NCI-H2227 treated with DMSO at 0.1 percent for 48 hours (cell line): ENCODE data around the gene GNG13.
"Not testable (repeated sequence)": the region's sequence is repeated elsewhere in the genome, so short reads cannot be mapped to it uniquely, and the experiment has no call there.

Source experiments
- DNase-seq: peaks from one replicate; lab custom pipeline; 2025; lab: John Stamatoyannopoulos, UW

Gene GNG13, protein sequence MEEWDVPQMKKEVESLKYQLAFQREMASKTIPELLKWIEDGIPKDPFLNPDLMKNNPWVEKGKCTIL

DNA sequence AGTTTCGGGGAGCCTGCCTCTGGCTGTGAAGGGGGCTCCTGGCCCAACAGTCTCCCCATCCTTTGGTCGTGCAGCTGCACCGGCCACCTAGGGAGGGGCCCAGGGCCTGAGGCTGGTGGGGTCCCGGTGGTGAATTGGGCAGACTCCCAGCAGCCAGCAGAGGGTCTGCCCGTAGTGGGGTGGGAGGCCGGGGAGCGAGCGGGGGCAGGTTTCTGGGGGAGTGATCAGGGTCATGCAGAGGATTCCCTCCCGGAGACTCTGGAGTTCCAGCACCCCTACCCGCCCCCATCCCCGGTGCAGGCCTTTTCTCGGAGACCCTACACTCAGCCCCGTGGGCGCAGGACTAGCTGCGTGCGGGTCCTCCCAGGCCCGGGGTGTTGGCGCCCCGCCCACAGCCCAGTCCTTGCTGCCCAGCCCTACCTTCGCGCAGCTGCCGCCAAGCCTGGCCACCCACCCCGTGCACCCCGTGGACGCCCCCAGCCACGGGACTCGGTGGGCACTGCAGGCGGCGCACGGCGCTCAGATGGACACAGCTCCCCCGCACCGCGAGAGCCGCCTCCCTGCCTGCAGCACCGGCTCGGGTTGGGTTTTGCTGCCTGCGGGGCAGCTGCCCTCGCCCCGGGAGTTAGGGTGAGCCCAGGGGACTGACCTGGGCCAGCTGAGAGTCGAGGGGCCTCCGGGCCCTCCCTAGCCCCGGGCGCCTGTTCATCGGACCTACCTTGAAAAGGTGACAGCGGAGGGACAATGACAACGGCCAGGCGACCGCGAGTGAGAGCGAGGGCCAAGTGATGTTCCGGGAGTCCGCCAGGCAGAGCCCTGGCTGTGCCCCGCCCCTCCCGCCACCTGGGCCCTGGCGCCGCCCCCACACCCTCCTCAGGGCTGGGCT is at the start of gene GNG13:
TSS of gene GNG13 (minus strand) at position 787 of the 886 bp plus-strand sequence. CDS start 1,657 bp downstream, outside the sequence.
- DNase-seq, result no peak

DNA sequence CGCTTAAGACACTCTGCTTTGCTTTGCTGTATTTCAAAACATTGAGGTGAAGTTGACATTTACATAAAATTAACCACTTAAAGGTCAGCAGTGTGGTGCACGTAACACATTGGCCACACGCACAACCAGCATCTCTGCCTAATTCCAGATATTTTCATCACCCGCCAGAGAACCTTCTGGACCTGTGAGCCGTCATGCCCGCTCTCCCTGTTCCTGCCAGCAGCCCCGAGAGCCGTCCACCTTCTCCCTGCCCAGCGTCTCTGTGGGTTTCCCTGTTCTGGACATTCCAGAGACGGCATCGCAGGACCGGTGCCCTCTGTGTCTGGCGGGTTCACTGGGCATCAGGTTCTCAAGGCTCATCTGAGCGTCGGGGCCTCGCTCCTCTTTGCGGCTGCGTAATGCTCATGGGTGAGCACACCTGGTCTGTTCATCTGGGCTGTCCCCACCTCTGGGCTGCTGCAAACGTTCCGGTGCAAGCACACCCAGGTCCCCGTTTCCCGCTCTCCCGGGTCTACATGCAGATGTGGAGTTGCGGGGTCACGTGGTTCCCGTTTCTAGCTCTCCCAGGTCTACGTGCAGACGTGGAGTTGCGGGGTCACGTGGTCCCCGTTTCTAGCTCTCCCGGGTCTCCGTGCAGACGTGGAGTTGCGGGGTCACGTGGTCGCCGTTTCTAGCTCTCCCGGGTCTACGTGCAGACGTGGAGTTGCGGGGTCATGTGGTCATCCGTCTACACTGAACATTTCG is 48.1 kb upstream of the GNG13 start:
- DNase-seq, result no peak

DNA sequence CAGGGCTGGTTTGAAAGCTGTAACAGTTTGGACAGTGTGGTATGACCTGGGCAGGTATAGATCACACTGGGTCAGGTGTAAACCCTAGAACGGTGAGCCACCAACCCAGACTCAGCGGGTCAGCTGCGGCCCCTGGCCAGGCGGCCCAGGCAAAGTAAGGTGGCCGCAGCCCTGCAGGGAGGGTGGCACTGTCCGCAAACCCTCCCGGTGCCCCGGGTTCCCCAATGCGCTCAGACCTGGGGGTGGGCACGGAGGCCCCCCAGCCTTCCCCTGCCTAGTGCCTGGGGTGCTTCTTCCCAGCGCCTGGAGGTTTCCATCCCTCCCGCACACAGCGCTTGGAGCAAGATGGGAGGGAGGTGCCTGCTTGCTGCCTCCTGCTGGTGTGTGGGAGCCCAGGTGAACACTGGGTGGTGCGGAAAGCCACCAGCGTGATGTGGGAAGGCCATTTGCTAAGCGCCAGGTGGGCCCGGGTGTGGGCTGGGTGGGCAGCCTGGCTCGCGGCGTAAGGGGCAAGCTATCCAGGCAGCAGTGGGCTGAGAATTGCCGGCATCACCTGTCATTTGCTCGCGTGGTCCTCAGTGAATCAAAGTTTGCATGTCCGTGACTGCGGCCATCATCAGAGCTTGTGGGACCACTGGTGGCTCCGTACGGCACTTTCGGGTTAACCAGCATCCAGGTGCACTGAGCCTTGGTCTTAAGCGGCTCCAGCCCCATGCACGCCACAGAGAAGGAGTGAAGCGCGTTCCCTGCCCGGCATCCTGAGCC is 47.3 kb upstream of the GNG13 start:
- DNase-seq, result no peak

DNA sequence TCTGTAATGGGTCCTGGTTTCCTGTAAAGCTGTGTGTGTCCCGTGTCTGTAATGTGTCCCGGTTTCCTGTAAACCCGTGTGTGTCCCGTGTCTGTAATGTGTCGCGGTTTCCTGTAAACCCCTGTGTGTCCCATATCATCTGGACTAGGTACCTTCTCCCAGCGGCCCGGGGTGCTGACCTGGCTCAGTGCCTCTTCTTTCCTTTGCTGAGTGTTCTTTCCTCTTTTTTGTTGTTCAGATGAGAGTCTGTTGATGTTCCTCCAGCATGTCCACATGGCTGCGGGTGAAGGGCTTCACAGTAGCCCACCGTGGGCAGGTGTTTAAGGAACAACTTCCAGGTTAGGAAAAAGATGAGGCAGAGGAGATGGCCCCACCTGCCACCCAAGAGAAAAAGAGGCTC is 46.6 kb upstream of the GNG13 start:
- no peak for DNase-seq

DNA sequence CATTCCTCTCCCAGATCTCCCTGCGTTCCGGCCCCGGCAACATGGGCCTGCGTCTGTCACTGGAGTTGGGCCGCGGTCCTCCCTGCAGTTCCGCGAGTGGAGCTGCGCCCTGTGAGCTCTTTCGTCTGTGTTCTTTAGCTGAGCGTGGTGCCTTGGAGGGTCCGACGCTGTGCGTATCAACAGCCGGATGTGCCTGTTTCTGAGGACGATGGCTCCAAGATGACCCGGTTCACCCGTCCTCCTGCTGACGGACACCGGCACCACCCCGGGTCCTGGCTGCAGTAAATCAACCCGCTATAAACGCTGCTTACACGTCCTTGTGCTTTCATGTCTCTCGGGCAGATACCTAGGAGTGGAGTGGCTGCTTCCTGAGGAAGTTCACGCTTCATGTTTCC is 44.8 kb upstream of the GNG13 start:
- no peak for DNase-seq

DNA sequence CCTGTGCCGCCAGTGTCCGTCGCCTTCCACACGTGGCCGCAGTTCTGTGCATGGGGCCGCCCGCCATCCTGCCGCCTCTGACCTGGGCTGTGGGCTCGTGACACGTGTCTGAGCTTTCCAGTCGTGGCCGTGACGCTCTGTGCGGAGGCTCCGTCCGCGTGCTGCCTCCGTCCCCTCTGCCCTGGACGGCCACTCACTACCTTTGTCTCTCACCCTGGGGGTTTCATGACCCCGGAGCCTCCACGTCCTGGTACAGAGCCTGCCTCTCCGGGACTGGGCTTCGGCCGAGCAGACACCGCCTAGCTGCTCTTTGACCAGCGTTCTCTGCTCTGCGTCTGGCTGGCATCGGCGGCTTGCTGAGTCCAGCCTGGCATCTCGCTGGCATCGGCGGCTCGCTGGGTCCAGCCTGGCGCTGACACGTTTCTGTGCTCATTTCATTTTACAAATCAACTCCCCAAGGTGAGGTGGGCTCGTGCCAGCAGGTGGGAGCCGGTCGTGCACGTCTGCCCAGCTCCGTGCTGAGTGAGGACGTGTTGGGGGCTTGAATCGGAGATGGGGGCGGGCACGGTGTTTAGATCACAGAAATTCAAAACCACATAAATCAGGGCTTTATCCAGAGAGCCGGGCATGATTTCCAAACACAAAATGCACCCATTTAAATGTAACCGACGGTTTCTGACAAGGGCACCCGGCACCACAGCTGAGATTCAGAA is 44.3 kb upstream of the GNG13 start:
- no peak for DNase-seq

DNA sequence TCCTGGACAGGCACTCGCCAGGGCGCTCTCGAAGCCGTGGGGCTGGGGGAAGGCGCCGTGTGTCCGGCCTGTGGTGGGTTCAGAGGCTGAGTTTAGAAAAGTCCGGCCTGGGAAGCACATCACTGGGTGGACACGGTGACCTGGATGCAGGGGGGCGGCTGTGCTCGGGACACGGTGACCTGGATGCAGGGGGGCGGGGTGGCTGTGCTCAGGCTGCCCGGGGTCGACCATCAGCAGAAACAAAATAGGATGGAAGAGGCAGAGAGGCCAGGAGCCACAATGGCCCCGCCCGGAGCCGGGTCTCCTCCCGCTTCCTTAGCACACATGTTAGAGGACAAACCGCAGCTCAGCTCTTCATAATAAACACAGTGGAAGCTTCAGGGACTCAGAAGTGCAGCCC is 43.2 kb upstream of the GNG13 start:
- no peak for DNase-seq

DNA sequence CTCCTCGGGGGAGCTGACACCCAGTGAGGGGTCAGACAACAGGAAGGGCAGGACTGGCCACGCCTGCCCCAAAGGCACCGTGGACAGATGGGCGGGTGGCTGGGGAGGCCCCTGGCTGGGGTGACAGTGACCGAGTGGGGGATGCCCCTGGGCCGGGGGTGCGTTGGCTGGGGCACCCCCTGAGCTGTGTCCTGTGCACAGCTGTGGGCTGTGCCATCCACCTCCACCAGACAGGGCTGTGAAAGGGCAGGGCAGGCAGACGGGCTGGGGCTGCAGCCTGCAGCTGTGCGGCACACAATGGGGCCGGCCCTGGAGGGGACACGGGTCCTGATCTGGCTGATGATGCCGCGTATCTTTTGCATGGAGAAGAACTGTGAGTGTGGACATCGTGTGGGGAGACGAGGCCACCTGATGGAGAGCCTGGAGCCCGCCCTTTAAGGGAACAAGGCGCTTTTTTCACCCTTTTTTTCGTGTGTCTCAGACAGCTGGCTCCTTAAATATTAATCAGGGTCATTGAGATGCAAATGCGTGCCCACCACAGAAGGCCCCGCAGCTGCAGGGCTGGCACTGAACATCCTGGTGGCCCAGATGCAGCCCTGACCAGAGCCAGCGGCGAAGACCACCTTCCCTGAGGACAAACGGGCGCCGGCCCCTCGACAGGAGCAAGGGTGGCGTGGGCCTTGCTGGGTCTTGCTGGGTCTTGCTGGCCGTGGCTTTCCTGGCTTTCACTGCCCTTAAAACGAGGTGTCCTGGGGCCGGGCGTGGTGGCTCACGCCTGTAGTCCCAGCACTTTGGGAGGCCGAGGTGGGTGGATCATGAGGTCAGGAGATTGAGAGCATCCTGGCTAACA is 42.4 kb upstream of the GNG13 start:
- DNase-seq, result no peak

DNA sequence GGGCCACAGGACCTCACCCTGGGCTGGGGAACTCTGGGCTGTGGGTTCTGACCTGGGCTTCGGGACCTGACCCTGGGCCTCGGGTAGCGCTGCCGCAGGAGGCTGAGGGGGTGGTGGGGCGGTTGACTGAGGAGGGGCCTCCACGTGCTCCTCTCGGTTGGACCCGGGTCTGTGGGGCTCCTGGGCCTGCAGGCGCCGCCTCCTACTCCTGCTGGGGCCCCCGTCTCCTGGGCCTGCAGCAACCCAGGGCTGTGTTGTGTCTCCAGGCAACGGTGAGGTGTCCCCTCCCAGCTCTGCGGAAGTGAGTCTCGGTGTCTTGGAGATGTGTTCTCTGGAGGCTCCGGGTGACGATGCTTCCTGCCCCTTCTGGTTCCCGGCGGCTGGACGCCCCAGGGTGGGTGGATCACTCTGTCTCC is 41.5 kb upstream of the GNG13 start:
- no peak for DNase-seq

DNA sequence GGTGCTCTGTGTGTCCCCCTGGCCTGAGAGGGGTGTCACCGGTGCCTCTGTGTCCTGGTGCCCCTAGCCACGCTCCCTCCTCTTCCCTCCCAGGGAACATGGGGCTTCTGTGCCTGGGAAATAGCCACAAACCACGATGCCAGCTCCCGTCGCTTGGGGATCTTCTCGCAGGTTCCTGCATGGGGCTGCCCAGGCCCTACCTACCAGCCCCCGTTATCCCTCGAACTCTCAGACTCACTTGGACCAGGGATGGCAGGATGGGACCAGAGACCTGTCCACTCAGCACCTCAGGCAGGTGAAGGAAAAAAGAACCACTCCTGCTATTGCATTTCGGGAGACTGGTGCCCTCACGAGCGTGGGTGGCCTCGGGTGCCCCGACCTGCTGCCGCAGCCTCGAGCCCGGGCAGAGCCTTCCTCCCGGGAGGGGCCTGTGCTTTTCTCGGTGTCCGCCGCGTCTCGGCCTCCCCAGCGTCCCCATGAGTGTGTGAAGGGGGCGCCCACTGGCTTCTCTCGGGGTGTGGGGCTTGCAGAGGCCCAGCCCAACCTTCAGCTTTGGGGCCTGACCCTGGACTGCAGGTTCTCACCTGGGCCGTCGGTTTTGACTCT is 41.0 kb upstream of the GNG13 start:
- DNase-seq, result no peak

DNA sequence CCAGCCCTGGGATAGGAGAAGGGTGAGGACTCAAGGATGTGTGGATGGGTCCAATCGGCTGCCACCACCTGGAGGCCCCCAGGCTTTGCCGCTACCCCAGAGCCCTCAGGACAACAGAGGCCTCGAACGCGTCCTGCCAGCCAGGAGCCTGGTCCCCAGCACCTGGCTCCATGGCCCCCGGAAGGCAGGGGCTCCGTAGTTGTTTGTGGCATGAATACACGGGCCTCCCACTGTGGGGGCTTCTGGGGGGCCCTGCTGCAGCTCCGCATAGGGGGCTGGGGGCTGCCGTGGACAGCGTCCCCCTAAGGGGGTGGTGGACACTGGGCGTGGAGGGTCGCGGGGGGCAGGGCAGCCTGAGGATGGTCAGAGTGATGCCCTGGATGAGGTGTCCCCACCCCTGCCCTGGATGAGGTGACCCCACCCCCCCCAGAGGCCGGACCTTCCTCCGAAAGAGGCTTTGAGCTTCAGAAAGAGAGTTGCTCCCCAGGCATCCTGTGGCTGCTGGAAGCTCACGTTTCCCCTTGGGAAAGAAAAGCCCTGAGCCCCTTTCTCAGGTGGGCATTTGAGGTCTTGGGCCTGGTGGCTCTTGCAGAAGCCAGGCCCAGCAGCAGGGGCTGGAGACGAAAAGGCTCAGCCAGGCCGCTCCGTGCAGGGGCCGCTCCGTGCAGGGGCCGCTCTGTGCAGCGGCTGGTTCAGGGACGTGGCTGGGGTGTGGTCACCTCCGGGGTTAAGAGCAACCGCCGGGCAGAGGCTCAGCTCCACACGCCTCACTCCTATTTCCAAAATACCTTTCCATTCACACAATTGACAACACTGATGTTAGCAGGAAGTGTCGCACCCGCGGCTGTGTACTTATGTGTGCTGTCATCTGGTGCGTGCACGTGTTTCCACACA is 40.3 kb upstream of the GNG13 start:
- no peak for DNase-seq

DNA sequence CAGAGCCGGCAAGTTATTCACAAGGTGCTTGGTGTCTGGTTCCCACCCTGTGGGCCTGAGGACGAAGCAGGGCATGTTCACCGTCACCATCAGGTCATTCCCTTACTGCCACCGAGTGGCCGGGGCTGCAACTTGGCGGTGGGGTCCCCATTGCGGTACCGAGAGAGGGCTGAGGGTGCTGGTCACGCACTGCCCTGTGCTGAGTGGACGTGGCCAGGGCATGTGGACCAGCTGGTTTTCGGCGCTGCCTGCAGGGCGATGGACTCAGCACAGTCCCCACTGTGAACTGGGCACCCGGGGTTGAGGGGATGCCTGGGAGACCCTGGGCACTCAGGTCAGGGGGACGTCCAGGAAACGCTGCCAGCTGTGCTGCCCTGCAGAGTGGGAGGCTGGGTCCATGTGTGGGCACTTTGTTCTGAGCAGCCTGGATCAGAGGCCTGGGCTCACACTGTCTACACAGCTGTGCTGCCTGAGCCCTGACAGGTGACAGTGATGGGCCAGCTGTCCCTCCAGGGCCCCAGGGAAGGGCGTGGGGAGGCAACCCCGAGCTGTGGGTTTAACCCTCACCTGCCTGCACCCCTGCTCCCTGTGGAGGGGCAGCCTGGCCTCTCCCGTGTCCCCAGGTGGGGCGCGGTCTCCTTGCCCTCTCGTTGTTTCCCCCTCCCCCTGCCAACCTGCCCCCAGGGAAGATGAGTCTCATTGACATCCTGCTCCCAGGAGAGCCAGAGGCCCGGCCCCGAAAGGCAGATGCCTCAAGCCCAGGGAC is 39.3 kb upstream of the GNG13 start:
- DNase-seq, result no peak

DNA sequence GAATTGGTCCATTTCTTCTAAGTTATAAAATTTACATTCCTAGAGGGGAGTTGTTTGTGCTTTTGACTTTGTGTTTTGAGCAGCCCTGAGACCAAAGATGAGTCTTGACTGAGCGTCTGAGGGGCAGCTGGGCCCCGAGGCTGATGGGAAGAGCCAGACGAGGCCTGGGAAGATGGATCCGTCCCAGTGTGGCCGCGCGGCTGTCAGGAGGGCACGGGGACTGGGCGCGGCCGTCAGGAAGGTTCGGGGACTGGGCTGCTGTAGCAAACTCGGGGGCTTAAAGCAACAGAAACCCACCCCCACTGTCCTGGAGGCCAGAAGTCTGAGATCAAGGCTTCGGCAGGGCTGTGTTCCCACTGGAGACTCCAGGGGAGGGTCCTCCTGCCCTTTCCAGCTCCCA is 38.2 kb upstream of the GNG13 start:
- no peak for DNase-seq

DNA sequence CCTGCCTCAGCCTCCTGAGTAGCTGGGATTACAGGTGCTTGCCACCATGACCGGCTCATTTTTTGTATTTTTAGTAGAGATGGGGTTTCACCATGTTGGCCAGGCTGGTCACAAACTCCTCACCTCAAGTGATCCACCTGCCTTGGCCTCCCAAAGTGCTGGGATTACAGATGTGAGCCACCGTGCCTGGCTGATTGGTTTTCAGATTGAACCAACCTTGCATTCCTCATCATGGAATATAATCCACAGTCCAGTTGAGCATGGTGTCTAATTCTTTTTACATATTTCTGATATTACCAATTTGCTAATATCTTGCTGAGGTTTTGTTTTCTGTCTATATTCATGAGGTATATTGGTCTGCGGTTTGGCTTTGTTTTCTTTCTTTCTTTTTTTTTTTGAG is 36.3 kb upstream of the GNG13 start:
- not testable (repeated sequence) for DNase-seq

DNA sequence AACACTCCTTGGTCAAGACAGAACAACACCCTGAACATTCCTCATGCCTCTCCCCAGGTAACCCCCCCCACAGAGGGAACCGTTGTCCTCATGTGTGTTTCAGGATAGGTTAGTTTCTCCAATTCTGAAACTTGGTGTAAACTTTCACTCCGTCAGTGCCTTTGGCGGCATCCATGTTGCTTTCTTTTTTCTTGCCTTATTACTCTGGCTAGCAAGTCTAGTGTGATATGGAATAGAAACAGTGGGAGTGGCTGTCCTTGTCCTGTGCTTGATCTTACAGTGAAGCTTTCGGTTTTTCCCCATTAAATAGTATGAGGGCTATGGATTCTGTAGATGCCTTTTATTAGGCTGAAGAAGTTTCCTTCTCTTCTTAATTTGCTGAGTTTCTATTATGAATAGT is 35.7 kb upstream of the GNG13 start:
- DNase-seq, result no peak

DNA sequence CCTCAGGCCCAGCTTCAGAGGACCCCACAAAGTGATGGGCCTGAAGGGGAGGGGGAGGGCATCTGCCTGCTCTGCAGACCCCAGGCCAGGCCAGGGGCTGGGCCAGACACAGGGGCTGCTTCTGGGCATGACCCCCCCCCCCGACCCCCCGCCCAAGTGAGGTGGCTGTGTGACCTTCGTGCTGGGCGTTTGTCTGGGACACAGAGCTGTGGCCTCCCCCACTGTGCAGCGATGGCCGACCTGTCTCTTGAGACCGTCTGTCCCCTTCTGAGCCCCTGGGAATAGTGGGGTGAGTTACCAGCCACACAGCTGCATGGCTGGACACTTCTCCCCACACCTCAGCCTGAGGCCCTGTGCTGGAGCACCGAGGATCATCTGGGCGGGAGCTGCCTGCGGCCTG is 34.8 kb upstream of the GNG13 start:
- DNase-seq, result no peak

DNA sequence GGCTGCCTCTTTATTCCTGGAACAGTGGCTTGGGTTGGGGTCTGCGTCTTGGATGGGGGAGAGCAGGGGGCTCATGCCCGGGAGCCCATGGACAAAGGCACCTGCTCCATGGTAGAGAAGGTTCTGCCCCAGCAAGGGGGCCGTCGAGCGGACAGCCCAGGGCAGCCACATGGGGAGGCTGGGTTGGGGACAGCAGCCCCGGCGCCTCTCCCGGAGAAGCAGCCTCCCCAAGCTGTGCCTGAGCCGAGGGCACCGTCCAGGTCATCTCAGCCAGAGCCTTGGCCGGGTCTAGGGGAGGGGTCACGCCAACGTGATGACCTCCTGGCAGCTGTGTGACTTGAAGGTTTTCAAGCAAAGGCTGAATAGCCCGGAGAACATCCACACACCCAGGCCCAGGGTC is 32.9 kb upstream of the GNG13 start:
- no peak for DNase-seq

DNA sequence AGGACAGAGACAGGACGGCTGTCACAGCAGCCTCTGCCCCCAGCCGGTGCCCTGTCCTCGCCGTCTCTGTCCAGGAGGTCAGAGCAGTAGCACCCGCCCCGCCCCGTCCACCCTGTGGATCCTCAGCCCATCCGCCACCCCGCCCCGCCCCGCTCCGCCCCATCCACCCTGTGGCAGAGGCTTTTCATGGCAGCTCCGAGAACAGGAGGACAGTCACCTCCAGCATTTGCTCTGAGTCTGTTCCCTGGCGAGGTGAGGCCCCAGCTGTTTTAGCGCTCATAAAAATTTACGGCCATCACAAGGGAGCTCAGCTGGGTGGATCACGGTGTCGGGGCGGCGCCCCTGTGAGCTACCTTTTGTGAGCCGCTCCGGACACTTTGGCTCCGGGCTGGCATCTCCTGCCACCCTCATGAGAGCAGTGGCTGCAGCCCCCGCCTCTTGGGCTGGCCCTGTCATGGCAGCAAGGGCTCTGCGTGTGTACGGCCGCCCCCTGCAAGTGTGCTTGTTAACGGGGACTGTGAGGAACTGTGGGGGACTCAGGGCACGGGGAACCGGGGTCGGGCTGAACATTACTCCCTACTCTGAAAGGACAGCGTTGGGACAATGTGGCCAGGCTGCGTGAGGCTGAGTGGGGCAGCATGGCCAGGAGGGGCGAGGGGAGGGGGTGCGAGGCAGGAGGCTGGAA is 32.3 kb upstream of the GNG13 start:
- no peak for DNase-seq
